GF-D8 (cell line): ENCODE measurements around the gene KRT12.
"Not testable (repeated sequence)": the region's sequence is repeated elsewhere in the genome, so short reads cannot be mapped to it uniquely, and the experiment has no call there.

Source experiments
- DNase-seq: peaks from one replicate; lab custom pipeline; 2025; lab: John Stamatoyannopoulos, UW

KRT12 gene

GRCh38 chr17:40814657-40815056 lies 52.4 kb downstream of the KRT12 start:
- DNase-seq = not testable (repeated sequence)

DNA sequence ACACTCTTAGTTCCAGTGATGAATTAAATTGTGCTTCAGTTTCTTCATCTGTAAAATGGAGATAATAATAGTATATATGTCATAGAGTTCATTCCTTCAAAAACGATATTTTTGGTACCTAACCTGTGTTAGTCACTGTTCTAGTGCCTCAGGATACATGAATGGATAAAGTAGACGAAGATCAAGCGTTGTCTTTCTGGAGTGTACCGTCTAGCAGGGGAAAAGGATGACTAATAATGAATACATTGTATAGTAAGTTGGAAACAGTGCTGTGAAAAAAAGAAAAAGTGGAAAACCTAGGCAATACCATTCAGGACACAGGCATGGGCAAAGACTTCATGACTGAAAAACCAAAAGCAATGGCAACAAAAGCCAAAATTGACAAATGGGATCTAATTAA lies 53.2 kb downstream of the KRT12 start:
- no peak for DNase-seq

GRCh38 chr17:40812639-40813038 lies 54.4 kb downstream of the KRT12 start:
- no peak for DNase-seq
